ENCODE measurements around the gene FAM227A.

DNA sequence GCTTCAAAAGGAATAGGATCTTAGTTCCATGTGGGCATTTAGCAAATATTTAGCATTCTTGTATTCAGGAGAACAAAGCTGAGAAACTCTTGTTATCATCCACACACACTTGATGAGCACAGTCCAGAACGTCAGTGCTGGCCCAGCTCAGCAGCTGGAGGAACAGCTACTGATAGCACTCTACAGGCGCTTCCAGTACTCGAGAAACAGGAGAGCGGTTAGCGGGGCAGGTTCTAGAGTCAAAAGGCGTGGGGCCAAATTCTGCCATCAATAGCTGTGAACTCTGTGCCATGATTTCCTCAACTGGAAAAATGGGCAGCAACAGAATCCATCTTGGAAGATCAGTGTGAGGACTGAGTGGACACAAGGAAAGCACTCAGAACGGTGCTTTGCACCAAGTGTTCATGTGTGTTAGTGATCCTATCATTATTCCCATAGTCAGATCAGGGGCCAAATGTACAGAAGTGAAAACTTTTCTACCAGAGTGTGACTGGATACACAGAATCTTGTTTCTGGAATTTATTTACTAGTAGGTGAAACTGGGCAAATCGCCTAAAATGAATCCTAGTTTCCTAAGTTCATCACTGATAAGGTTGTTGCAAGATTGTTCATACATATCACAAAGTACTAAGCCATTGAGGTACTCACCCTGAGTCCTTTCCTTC, 41.4 kb upstream of the FAM227A start:
- TF ChIP-seq, protein P1, sequence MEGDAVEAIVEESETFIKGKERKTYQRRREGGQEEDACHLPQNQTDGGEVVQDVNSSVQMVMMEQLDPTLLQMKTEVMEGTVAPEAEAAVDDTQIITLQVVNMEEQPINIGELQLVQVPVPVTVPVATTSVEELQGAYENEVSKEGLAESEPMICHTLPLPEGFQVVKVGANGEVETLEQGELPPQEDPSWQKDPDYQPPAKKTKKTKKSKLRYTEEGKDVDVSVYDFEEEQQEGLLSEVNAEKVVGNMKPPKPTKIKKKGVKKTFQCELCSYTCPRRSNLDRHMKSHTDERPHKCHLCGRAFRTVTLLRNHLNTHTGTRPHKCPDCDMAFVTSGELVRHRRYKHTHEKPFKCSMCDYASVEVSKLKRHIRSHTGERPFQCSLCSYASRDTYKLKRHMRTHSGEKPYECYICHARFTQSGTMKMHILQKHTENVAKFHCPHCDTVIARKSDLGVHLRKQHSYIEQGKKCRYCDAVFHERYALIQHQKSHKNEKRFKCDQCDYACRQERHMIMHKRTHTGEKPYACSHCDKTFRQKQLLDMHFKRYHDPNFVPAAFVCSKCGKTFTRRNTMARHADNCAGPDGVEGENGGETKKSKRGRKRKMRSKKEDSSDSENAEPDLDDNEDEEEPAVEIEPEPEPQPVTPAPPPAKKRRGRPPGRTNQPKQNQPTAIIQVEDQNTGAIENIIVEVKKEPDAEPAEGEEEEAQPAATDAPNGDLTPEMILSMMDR (IDR thresholded peaks at IDR 0.05; ENCODE audit: low read depth, low read length), result no peak
- TF ChIP-seq POLR2A (IDR thresholded peaks at IDR 0.05; ENCODE audit: extremely low read depth, insufficient read length), result no peak
- TF ChIP-seq, protein P2, sequence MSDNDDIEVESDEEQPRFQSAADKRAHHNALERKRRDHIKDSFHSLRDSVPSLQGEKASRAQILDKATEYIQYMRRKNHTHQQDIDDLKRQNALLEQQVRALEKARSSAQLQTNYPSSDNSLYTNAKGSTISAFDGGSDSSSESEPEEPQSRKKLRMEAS (IDR thresholded peaks at IDR 0.05; ENCODE audit: low read depth, low read length), result no peak
